ENCODE data around the gene GPX3. TPM values are rescaled to one million over a fixed set of nuclear protein-coding genes. Genes with fewer than 3 reads are reported as not detected.

The GPX3 gene
- total RNA-seq, 1 experiment from 2014 or later: 86.6 TPM

GRCh38 chr5:151004499-151004898 lies 15.9 kb upstream of the GPX3 start:
- H3K27me3 Mint-ChIP-seq (ENCODE audit: insufficient read depth, unreplicated experiment): no peaks in the 10 kb centered on the region
- BruUV-seq (replicated peaks): no TSS peak
- no peak overlapping the region for H3K27ac Mint-ChIP-seq (ENCODE audit: unreplicated experiment)
- peaks cover 6% of the 10 kb centered on the region for H3K36me3 Mint-ChIP-seq (ENCODE audit: insufficient read depth, unreplicated experiment)
- peaks cover 10% of the 10 kb centered on the region for H3K4me1 ChIP-seq
- intact Hi-C loops (cut with micrococcal nuclease; ENCODE audit: unreplicated experiment): loop anchor here (2.0 to 10.0 kb wide), 3 partner anchors 16 to 310 kb away; partner anchors contain the start of gene GPX3
- peaks cover 14% of the 10 kb centered on the region for H3K4me1 Mint-ChIP-seq (ENCODE audit: low read depth, unreplicated experiment)
- no peaks in the 10 kb centered on the region for H3K36me3 ChIP-seq (ENCODE audit: control insufficient read depth, insufficient read depth, low read length)
- peak in 1 of 2 experiments; percentile 19 for DNase-seq
- no peak overlapping the region for H3K4me3 Mint-ChIP-seq (ENCODE audit: unreplicated experiment)
- POLR2A ChIA-PET: interaction anchor here (1.1 kb wide), 1 partner anchor 16 kb away, joined by 3 read pairs; the partner anchor contains the start of gene GPX3
- TF ChIP-seq CTCF (IDR thresholded peaks at IDR 0.05; ENCODE audit: insufficient read depth in 1 of 2, low read depth in 1 of 2, low read length in 1 of 2, severe bottlenecking in 1 of 2, unreplicated experiment in 1 of 2): no peak
- H3K27me3 ChIP-seq (replicated peaks; ENCODE audit: control insufficient read depth, insufficient read depth, low read length): no peaks in the 10 kb centered on the region
- H3K4me3 ChIP-seq (ENCODE audit: low read depth, low read length): no peak overlapping the region
- H3K9me3 Mint-ChIP-seq (ENCODE audit: unreplicated experiment): no peaks in the 10 kb centered on the region
- CTCF ChIA-PET: no interaction called here
- no peaks in the 10 kb centered on the region for H3K9me3 ChIP-seq

- no peaks in the 10 kb centered on the region for H3K36me3 ChIP-seq (ENCODE audit: control insufficient read depth, insufficient read depth, low read length)
- Mint-ChIP-seq H3K9me3 (ENCODE audit: unreplicated experiment) (no peaks in the 10 kb centered on the region), H3K27ac (ENCODE audit: unreplicated experiment) (no peak overlapping the region), H3K36me3 (ENCODE audit: insufficient read depth, unreplicated experiment) (peaks cover 6% of the 10 kb centered on the region), H3K27me3 (ENCODE audit: insufficient read depth, unreplicated experiment) (no peaks in the 10 kb centered on the region), H3K4me1 (ENCODE audit: low read depth, unreplicated experiment) (peaks cover 14% of the 10 kb centered on the region), H3K4me3 (ENCODE audit: unreplicated experiment) (no peak overlapping the region)
- intact Hi-C loops (cut with micrococcal nuclease; ENCODE audit: unreplicated experiment): loop anchor here (2.0 to 10.0 kb wide), 2 partner anchors 15 to 309 kb away; partner anchors contain the start of gene GPX3
- no TSS peak for BruUV-seq (replicated peaks)
- H3K4me1 ChIP-seq: peaks cover 10% of the 10 kb centered on the region
- ChIA-PET POLR2A (interaction anchor here (1.1 kb wide), 1 partner anchor 15 kb away, joined by 3 read pairs; the partner anchor contains the start of gene GPX3), CTCF (no interaction called here)
- no peaks in the 10 kb centered on the region for H3K27me3 ChIP-seq (replicated peaks; ENCODE audit: control insufficient read depth, insufficient read depth, low read length)
- TF ChIP-seq CTCF (IDR thresholded peaks at IDR 0.05; ENCODE audit: insufficient read depth in 1 of 2, low read depth in 1 of 2, low read length in 1 of 2, severe bottlenecking in 1 of 2, unreplicated experiment in 1 of 2): no peak
- no peaks in the 10 kb centered on the region for H3K9me3 ChIP-seq
- H3K4me3 ChIP-seq (ENCODE audit: low read depth, low read length): no peak overlapping the region
- no peak for DNase-seq
Observed at GRCh38 chr5:151005187-151005949, 15.0 kb upstream of the GPX3 start.

- ChIA-PET POLR2A (no interaction called here), CTCF (no interaction called here)
- Mint-ChIP-seq H3K4me1 (ENCODE audit: low read depth, unreplicated experiment) (peaks cover 14% of the 10 kb centered on the region), H3K27ac (ENCODE audit: unreplicated experiment) (no peak overlapping the region), H3K4me3 (ENCODE audit: unreplicated experiment) (no peak overlapping the region), H3K27me3 (ENCODE audit: insufficient read depth, unreplicated experiment) (no peaks in the 10 kb centered on the region), H3K9me3 (ENCODE audit: unreplicated experiment) (no peaks in the 10 kb centered on the region), H3K36me3 (ENCODE audit: insufficient read depth, unreplicated experiment) (peaks cover 6% of the 10 kb centered on the region)
- TF ChIP-seq CTCF (IDR thresholded peaks at IDR 0.05; ENCODE audit: insufficient read depth in 1 of 2, low read depth in 1 of 2, low read length in 1 of 2, severe bottlenecking in 1 of 2, unreplicated experiment in 1 of 2): no peak
- no peaks in the 10 kb centered on the region for H3K36me3 ChIP-seq (ENCODE audit: control insufficient read depth, insufficient read depth, low read length)
- intact Hi-C loops (cut with micrococcal nuclease; ENCODE audit: unreplicated experiment): loop anchor here (2.0 to 10.0 kb wide), 2 partner anchors 15 to 309 kb away; partner anchors contain the start of gene GPX3
- no peak for DNase-seq
- no peaks in the 10 kb centered on the region for H3K27me3 ChIP-seq (replicated peaks; ENCODE audit: control insufficient read depth, insufficient read depth, low read length)
- no peak overlapping the region for H3K4me3 ChIP-seq (ENCODE audit: low read depth, low read length)
- no peaks in the 10 kb centered on the region for H3K9me3 ChIP-seq
- BruUV-seq (replicated peaks): no TSS peak
- H3K4me1 ChIP-seq: peaks cover 10% of the 10 kb centered on the region
Observed at GRCh38 chr5:151005950-151006576, 14.3 kb upstream of the GPX3 start.
